ENCODE results near the gene HSPD1. TPM values are rescaled to one million over a fixed set of nuclear protein-coding genes. Genes with fewer than 3 reads are reported as not detected.
A peak's percentile ranks its signal among the peaks of the same experiment; 100 is the strongest.

The HSPD1 gene
- total and polyA plus RNA-seq, 2 of the 13 experiments (the other 11 are each of a cell fraction or from before 2014, with no cell fraction given), result 685 to 2,610 TPM

- TF ChIP-seq ZNF318 (CRISPR knock-in tag; IDR thresholded peaks at IDR 0.05), result peak; percentile 86; the same call in 1 of the 2 replicates
- TF ChIP-seq GTF3A (CRISPR knock-in tag; conservative IDR thresholded peaks at IDR 0.05), result no peak
- peak; percentile 98 for TF ChIP-seq CCDC6 (CRISPR knock-in tag; IDR thresholded peaks at IDR 0.05)
- TF ChIP-seq ZNF782 (CRISPR knock-in tag; IDR thresholded peaks at IDR 0.05; ENCODE audit: borderline replicate concordance), result peak; percentile 93; the same call in 1 of the 2 replicates
- 0 out of 2 replicates have a peak, but pooled peaks have one; percentile 21 for TF ChIP-seq ZFP62 (CRISPR knock-in tag; IDR thresholded peaks at IDR 0.05)
- TF ChIP-seq SIN3B (IDR thresholded peaks at IDR 0.05; ENCODE audit: low read length), result peak; percentile 59; the same call in 1 of the 2 replicates
- peak; percentile 93 for TF ChIP-seq ZNF383 (CRISPR knock-in tag; IDR thresholded peaks at IDR 0.05; ENCODE audit: borderline replicate concordance)
- TF ChIP-seq HHEX (CRISPR knock-in tag; IDR thresholded peaks at IDR 0.05), result 0 out of 2 replicates have a peak, but pooled peaks have one; percentile 39
- no peak; the same call in 1 of the 2 replicates for TF ChIP-seq LRRFIP1 (CRISPR knock-in tag; conservative IDR thresholded peaks at IDR 0.05)
- no peak; the same call in none of the 2 replicates for TF ChIP-seq ZHX1 (CRISPR knock-in tag; IDR thresholded peaks at IDR 0.05; ENCODE audit: low read depth)
- TF ChIP-seq BRD4 (CRISPR knock-in tag; IDR thresholded peaks at IDR 0.05), result peak; percentile 96
- TF ChIP-seq ZNF44 (CRISPR knock-in tag; IDR thresholded peaks at IDR 0.05), result no peak; the same call in 1 of the 2 replicates
- TF ChIP-seq CREB1 (IDR thresholded peaks at IDR 0.05), result peak; percentile 85
- peak; percentile 87 for TF ChIP-seq CREB1 (CRISPR knock-in tag; IDR thresholded peaks at IDR 0.05)
Observed at GRCh38 chr2:197515739-197516392, 16.2 kb upstream of the HSPD1 start, which contains the start of gene MOB4 (continued).
